HepG2 (cell line): ENCODE results near the gene PPP1R9B. TPM values are rescaled to one million over a fixed set of nuclear protein-coding genes. Genes with fewer than 3 reads are reported as not detected.

Experiments used
- ATAC-seq: fragments of 200-7000 bp; cut with Tn5 transposase; 3 replicates; pipeline ENCODE4 v1.9.1; 2020; ENCODE audit warnings: mild to moderate bottlenecking, moderate library complexity
- BruUV-seq: library from RNA; stranded (reverse); fragments of 400-500 nt; replicated peaks from 2 replicates; lab custom pipeline; 2021; lab: Mats Ljungman, UMichigan
- CTCF ChIA-PET: fragments of 300-600 bp; formaldehyde crosslinking; extraction: SDS; loops from one replicate; lab custom pipeline; 2021; ENCODE audit warnings: low total read pairs, inconsistent platforms, low intra/inter-chr PET ratio; lab: Yijun Ruan, JAX
- POLR2A ChIA-PET: fragments of 350-600 bp; sonication (Branson Sonifier 250); formaldehyde crosslinking; loops from one replicate; lab custom pipeline; 2020; ENCODE audit warnings: antibody characterized with exemption, inconsistent platforms; lab: Yijun Ruan, JAX
- DNase-seq: peaks from one replicate; pipeline ENCODE4 v3.0.0-alpha.2; 2015; ENCODE audit warnings: low spot score
- FAIRE-seq: peaks from 3 replicates; lab custom pipeline; 2011; peaks lifted over from hg19 to GRCh38; lab: Jason Lieb, UNC
- H2AFZ ChIP-seq: one replicate; pipeline ENCODE4 v1.6.1; 2011; ENCODE audit warnings: low read length, inconsistent platforms
- H3K27ac ChIP-seq: fragments of 300-600 bp; 3 replicates; pipeline ENCODE4 v1.8.0; 2011; ENCODE audit warnings: mixed run types, mild to moderate bottlenecking, mixed read lengths, low read length, inconsistent platforms; ENCODE audit not compliant: insufficient read depth; ENCODE audit errors: extremely low read length
- H3K27me3 ChIP-seq, 2 experiments: fragments of 200-600 bp in 1 of 2; 2 replicates in 1 of 2; 3 replicates in 1 of 2; pipeline versions ENCODE4 v1.6.0 to v1.8.0; 2011; ENCODE audit warnings: low read length in 2 of 2, mild to moderate bottlenecking in 2 of 2, moderate library complexity in 2 of 2, inconsistent platforms in 1 of 2; ENCODE audit not compliant: insufficient read depth in 2 of 2, control insufficient read depth in 1 of 2
- H3K36me3 ChIP-seq, 2 experiments: fragments of 200-600 bp in 1 of 2; replicated peaks in 1 of 2; 2 replicates in 1 of 2; 3 replicates in 1 of 2; pipeline versions ENCODE4 v1.5.1 to v1.8.0; 2011; ENCODE audit warnings: low read length in 2 of 2, inconsistent platforms in 1 of 2; ENCODE audit not compliant: insufficient read depth in 2 of 2, control insufficient read depth in 1 of 2
- H3K4me1 ChIP-seq: 2 replicates; pipeline ENCODE4 v1.5.1; 2012; ENCODE audit warnings: low read length, inconsistent platforms; ENCODE audit not compliant: insufficient read depth
- H3K4me2 ChIP-seq: 2 replicates; pipeline ENCODE4 v1.6.0; 2011; ENCODE audit warnings: low read depth, low read length, inconsistent platforms
- H3K4me3 ChIP-seq, 3 experiments: fragments of 200-600 bp in 1 of 3; sonication (generic), shearing (Covaris generic) in 1 of 3; replicated peaks in 1 of 3; 2 replicates each; pipeline ENCODE4 v1.5.1; 2011 to 2016; ENCODE audit warnings: low read length in 3 of 3, inconsistent platforms in 2 of 3, low read depth in 2 of 3, mild to moderate bottlenecking in 2 of 3, control low read depth in 1 of 3, mixed read lengths in 1 of 3; ENCODE audit not compliant: insufficient read depth in 1 of 3
- H3K79me2 ChIP-seq: one replicate; pipeline ENCODE4 v1.6.1; 2011; ENCODE audit warnings: low read length, inconsistent platforms; ENCODE audit not compliant: insufficient read depth
- H3K9ac ChIP-seq: 2 replicates; pipeline ENCODE4 v1.6.0; 2011; ENCODE audit warnings: mild to moderate bottlenecking, low read depth, low read length, inconsistent platforms; ENCODE audit not compliant: insufficient read depth
- H3K9me3 ChIP-seq: 2 replicates; pipeline ENCODE4 v1.5.1; 2012; ENCODE audit warnings: mild to moderate bottlenecking, low read length
- H4K20me1 ChIP-seq: 2 replicates; pipeline ENCODE4 v1.6.0; 2011; ENCODE audit warnings: inconsistent platforms, mild to moderate bottlenecking, low read length, moderate library complexity; ENCODE audit not compliant: insufficient read depth
- HDAC6 ChIP-seq: fragments of 200-600 bp; sonication (generic); IDR thresholded peaks from 2 replicates; pipeline ENCODE4 v1.7.0; 2017; ENCODE audit warnings: mild to moderate bottlenecking, antibody characterized with exemption, low read length, low read depth
- PHF8 ChIP-seq: sonication (generic); formaldehyde crosslinking; IDR thresholded peaks from 2 replicates; pipeline ENCODE4 v1.5.0; 2020; ENCODE audit warnings: missing genetic modification reagents
- TEAD2 ChIP-seq: sonication (generic); formaldehyde crosslinking; IDR thresholded peaks from 2 replicates; pipeline ENCODE4 v1.9.0; 2021; ENCODE audit warnings: missing genetic modification reagents
- THAP9 ChIP-seq: sonication (generic); formaldehyde crosslinking; IDR thresholded peaks from 2 replicates; pipeline ENCODE4; 2020; ENCODE audit warnings: missing genetic modification reagents, mild to moderate bottlenecking, borderline replicate concordance
- ZC3H13 ChIP-seq: sonication (generic); formaldehyde crosslinking; IDR thresholded peaks from 2 replicates; pipeline ENCODE4 v1.8.1; 2023; ENCODE audit warnings: mild to moderate bottlenecking, missing genetic modification reagents, moderate library complexity
- ZNF569 ChIP-seq: sonication (generic); formaldehyde crosslinking; IDR thresholded peaks from 2 replicates; pipeline ENCODE4 v1.5.0; 2020; ENCODE audit warnings: mild to moderate bottlenecking, missing genetic modification reagents, moderate library complexity, borderline replicate concordance
- WGBS: methylation state at CpG from one replicate; pipeline ENCODE4 v1.1.6; 2017; ENCODE audit warnings: low lambda C conversion rate; 5-methylcytosine and 5-hydroxymethylcytosine counted together
- in situ Hi-C: cut with HindIII; loops from 2 replicates; pipeline ENCODE4 v1.10.0; 2017; ENCODE audit warnings: low pct_unique_long_range_greater_than_20kb; ENCODE audit not compliant: extremely low pct_ligation_motif_present
- intact Hi-C: fragments of 100-400 bp; cut with micrococcal nuclease; formaldehyde crosslinking; loops from one replicate; pipeline ENCODE4 v1.10.0; 2022; ENCODE audit not compliant: unreplicated experiment
- polyA plus RNA-seq, 8 experiments: library from polyadenylated mRNA; depleted of rRNA in 3 of 8; stranded (reverse) in 7 of 8; unstranded in 1 of 8; fragments of >200 nt; fragmentation: Illumina TruSeq in 4 of 8; extraction: Trizol in 4 of 8; gene quantifications; 2 replicates each; pipeline versions ENCODE4 v1.2.1 to v1.2.3, GENCODE V29; 2011 to 2016; ENCODE audit warnings: low read depth in 4 of 8, missing spikeins in 1 of 8, mixed read lengths in 1 of 8; ENCODE audit not compliant: insufficient read depth in 1 of 8
- total RNA-seq, 5 experiments: library from RNA; depleted of rRNA; stranded (reverse); fragments of >200 nt; fragmentation: Illumina TruSeq; extraction: Trizol; gene quantifications; 2 replicates each; pipeline ENCODE4 v1.2.3, GENCODE V29; 2016; ENCODE audit warnings: low read depth in 1 of 5

PPP1R9B gene
- total and polyA plus RNA-seq, 2 of the 13 experiments (the other 11 are each of a cell fraction or from before 2014, with no cell fraction given) = 9.4 to 15.8 TPM

GRCh38 chr17:50161911-50162288, 11.4 kb upstream of the PPP1R9B start:
- POLR2A ChIA-PET = no interaction called here
- H4K20me1 ChIP-seq = no peaks in the 10 kb centered on the region

More at GRCh38 chr17:50161911-50162288, 11.4 kb upstream of the PPP1R9B start:
- no peak overlapping the region for H3K9ac ChIP-seq
- TF ChIP-seq HDAC6 (no peak), THAP9 (CRISPR knock-in tag) (0 out of 2 replicates have a peak, but pooled peaks have one; percentile 2), TEAD2 (CRISPR knock-in tag) (0 out of 2 replicates have a peak, but pooled peaks have one; percentile 42), ZNF569 (CRISPR knock-in tag) (no peak), ZC3H13 (peak; percentile 42; the same call in 1 of the 2 replicates), PHF8 (CRISPR knock-in tag) (0 out of 2 replicates have a peak, but pooled peaks have one; percentile 0)
- TF ChIP-seq, all 625 proteins: peak for 4
- peaks cover 9 to 64% of the 10 kb centered on the region in 2 experiments; a peak in 3 of 5 replicates for H3K27me3 ChIP-seq
- no peaks in the 10 kb centered on the region for H3K79me2 ChIP-seq
- H2AFZ ChIP-seq = no peak overlapping the region
- in situ Hi-C loops (loop anchor here (5.0 kb wide), 1 partner anchor 45 kb away; no protein-coding TSS in a partner anchor), intact Hi-C loops (loop anchor here (1.0 kb wide), 2 partner anchors 22 to 44 kb away; no protein-coding TSS in a partner anchor)
- FAIRE-seq (no peak), ATAC-seq (no peak), DNase-seq (no peak)
- H3K9me3 ChIP-seq = no peaks in the 10 kb centered on the region
- no peaks in the 10 kb centered on the region for H3K36me3 ChIP-seq
- no peak overlapping the region; the same call in 1 of the 2 replicates for H3K4me2 ChIP-seq
- CTCF ChIA-PET = interaction anchor here (0.9 to 2.5 kb wide), 5 partner anchors 22 to 136 kb away, joined by 3 to 32 read pairs (median 6); no protein-coding TSS in a partner anchor
- 37% methylated on average over 16 of the region's 16 CpGs for WGBS
- BruUV-seq = no TSS peak
- H3K4me3 ChIP-seq = no peak overlapping the region
- H3K27ac ChIP-seq = no peak overlapping the region
- peaks cover 15% of the 10 kb centered on the region for H3K4me1 ChIP-seq
